GM12865 (cell line): ENCODE data around the gene SYNGR4.

Experiments
- DNase-seq: peaks from one replicate; pipeline ENCODE4 v3.0.0; 2010; ENCODE audit warnings: low read depth
- H3K4me3 ChIP-seq: 2 replicates; pipeline ENCODE4 v1.5.1; 2011; ENCODE audit warnings: mild to moderate bottlenecking, low read depth, low read length, control low read depth
- TF ChIP-seq, protein P1 (sequence below): IDR thresholded peaks from 2 replicates; pipeline ENCODE4 v1.5.1; 2011; ENCODE audit warnings: low read length, control low read depth, low read depth, inconsistent platforms; ENCODE audit not compliant: insufficient read depth; ENCODE audit errors: missing control alignments

The SYNGR4 gene

DNA sequence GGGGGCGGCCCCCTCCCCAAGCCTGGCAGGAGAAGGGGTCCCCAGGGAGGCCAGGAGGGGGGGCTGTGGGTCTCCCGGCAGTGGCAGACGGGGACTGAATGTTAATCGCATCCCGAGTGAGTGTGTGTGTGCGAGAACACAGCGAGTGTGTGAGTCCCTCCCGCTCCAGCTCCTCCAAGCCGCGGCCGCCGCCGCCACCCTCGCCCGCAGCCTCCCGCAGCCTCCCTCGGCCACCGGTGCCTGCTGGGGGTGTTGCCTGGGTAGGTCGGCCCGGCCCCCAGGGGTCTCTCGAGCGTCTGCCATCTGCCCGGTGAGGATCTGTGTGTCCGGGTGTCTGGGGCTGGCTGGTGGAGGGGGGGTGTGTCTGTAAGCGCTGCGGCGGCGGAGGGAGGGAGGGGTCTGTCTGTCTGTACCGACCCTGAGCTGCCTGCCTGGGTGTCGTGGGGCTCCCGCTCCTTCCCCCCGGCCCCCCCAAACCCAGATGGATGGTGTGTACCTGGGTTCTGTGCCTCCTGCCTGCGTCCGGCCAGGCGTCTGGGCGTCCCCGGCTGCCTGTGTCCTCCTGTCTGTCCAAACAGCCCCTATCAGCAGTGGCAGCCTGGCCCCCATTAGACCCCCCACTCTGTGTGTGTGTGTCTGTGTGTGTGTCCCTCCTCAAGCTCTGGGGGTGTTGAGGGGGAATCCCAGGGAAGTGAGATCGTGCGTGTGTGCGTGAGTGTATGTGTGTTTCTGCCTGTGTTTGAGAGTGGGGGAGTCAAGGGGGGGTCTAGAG lies 29.6 kb downstream of the SYNGR4 start, which contains the start of gene GRIN2D:
Gene GRIN2D (plus strand): TSS at position 110 of the 772 bp plus-strand sequence. CDS start 4,725 bp downstream, outside the sequence.
- DNase-seq = no peak
- TF ChIP-seq, protein P1, sequence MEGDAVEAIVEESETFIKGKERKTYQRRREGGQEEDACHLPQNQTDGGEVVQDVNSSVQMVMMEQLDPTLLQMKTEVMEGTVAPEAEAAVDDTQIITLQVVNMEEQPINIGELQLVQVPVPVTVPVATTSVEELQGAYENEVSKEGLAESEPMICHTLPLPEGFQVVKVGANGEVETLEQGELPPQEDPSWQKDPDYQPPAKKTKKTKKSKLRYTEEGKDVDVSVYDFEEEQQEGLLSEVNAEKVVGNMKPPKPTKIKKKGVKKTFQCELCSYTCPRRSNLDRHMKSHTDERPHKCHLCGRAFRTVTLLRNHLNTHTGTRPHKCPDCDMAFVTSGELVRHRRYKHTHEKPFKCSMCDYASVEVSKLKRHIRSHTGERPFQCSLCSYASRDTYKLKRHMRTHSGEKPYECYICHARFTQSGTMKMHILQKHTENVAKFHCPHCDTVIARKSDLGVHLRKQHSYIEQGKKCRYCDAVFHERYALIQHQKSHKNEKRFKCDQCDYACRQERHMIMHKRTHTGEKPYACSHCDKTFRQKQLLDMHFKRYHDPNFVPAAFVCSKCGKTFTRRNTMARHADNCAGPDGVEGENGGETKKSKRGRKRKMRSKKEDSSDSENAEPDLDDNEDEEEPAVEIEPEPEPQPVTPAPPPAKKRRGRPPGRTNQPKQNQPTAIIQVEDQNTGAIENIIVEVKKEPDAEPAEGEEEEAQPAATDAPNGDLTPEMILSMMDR = no peak
- H3K4me3 ChIP-seq = no peak within 1 kb of the TSS

GRCh38 chr19:48394331-48395169 lies 30.4 kb downstream of the SYNGR4 start:
- DNase-seq = no peak
- H3K4me3 ChIP-seq = no peak overlapping the region
- TF ChIP-seq, protein P1 = no peak

GRCh38 chr19:48395170-48395455 lies 30.9 kb downstream of the SYNGR4 start:
- no peak overlapping the region for H3K4me3 ChIP-seq
- DNase-seq = no peak
- TF ChIP-seq, protein P1 = no peak

DNA sequence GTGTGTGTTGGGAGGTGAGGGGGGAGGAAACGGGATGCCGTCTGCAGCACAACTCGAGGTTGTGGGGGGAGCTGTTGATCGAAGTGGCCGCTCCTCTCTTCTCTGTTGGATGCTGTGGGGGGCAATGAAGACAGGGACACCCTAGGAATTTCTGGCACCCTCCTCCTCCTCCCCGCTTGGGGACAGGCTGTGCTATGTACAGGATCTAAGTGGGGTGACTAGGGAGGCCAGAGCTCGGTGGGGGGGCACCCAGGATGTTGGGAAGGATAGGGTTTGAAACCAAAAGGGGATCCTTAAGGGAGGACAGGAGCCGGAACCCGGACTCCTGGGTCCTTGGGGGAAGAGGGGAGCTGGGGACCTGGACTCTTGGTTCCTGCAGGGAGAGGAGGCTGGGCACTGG lies 31.3 kb downstream of the SYNGR4 start:
- DNase-seq = no peak
- H3K4me3 ChIP-seq = no peak overlapping the region
- TF ChIP-seq, protein P1 = no peak

GRCh38 chr19:48396016-48396823 lies 32.1 kb downstream of the SYNGR4 start:
- H3K4me3 ChIP-seq = no peak overlapping the region
- DNase-seq = no peak
- TF ChIP-seq, protein P1 = no peak

DNA sequence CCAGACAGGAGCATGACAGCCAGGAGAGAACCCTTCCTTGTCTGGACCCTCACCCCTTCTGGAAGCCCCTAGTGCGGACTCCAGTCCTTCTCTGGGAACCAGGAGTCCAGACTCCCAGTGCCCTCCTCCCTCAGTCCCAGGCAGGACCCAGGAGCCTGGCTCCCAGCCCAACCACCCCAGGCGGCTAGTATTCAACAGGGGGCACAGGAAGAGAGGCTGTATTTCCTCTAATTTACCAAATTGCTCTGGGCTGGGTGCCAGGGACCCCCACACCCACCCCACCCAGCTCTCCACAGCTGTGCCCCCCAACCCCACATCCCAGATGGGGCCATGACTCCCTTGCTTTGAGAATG lies 32.6 kb downstream of the SYNGR4 start:
- no peak overlapping the region for H3K4me3 ChIP-seq
- TF ChIP-seq, protein P1 = no peak
- no peak for DNase-seq
